HEK293T (cell line): ENCODE measurements around the gene C1QTNF9B.

Experiments used
- L3MBTL2 ChIP-seq: fragments of 450-650 bp; conservative IDR thresholded peaks from 2 replicates; pipeline ENCODE4 v1.6.1; 2016; ENCODE audit warnings: mild to moderate bottlenecking
- LEF1 ChIP-seq: fragments of 450-650 bp; IDR thresholded peaks from 2 replicates; pipeline ENCODE4 v1.6.1; 2017; ENCODE audit warnings: mild to moderate bottlenecking, borderline replicate concordance
- TARDBP ChIP-seq: fragments of 450-650 bp; IDR thresholded peaks from 2 replicates; pipeline ENCODE4 v1.6.1; 2016

DNA sequence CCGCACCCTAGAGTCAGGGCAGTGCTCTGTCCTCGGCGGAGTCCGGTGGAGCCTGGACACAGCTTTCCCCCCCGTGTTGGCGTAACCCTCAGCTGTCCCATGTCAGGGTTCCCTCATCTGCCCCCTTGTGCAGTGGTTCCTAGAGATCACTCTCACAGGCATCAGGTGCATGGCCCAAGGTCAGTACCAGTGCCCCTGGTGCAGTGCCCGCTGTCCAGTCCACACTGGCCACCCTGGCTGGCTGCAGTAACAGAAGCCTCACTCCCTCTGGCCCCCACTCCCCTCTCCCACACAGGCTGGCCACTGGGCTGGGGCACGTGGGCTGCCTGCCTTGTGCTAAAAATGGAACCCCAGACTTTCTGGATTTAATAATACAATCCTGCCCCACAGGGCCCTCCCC is 49.6 kb upstream of the C1QTNF9B start:
- TF ChIP-seq TARDBP, result no peak
- no peak for TF ChIP-seq L3MBTL2
- no peak for TF ChIP-seq LEF1
